GM18873 (cell line): ENCODE measurements around the gene SGK1.
"Not testable (repeated sequence)": the region's sequence is repeated elsewhere in the genome, so short reads cannot be mapped to it uniquely, and the experiment has no call there.

Experiments used
- ATAC-seq: cut with Tn5 transposase; IDR thresholded peaks from one replicate; pipeline ENCODE4 v1.9.1; 2021; ENCODE audit warnings: mild to moderate bottlenecking, moderate library complexity, moderate number of reproducible peaks; ENCODE audit not compliant: unreplicated experiment, low FRiP score

SGK1 gene

DNA sequence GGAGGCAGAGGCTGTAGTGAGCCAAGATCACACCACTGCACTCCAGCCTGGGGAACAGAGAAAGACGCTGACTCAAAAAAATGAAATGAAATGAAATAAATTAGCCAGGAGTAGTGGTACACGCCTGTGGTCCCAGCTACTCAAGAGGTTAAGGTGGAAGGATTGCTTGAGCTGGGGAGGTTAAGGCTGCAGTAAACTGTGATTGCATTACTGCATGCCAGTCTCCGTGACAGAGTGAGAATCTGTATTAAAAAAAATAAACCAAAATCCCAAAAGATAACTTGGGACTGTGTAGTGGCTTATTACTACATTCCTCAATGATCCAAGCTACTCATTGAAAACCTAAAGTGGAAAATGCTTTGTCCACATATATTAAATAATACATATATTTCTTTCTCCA is 87.0 kb downstream of the SGK1 start:
- no peak for ATAC-seq

DNA sequence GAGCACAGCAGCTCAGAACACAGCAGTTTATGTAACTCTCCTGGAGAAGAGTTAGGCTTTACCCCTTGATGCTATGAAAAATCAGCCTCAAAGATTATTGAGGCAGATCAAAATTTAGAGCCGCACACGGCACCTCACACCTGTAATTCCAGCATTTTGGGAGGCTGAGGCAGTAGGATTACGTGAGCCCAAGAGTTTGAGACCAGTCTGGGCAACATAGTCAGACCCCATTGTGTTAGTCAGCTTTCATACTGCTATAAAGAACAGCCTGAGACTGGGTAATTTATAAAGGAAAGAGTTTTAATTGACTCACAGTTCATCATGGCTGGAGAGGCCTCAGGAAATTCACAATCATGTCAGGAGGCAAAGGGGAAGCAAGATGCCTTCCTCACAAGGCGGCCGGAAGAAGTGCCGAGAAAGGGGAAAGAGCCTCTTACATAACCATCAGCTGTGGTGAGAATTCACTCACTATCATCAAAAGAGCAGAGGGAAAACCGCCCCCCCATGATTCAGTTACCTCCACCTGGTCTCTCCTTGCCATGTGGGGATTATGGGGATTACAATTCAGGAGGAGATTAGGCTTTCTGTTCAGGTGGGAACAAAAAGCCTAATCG is 87.7 kb downstream of the SGK1 start:
- no peak for ATAC-seq

DNA sequence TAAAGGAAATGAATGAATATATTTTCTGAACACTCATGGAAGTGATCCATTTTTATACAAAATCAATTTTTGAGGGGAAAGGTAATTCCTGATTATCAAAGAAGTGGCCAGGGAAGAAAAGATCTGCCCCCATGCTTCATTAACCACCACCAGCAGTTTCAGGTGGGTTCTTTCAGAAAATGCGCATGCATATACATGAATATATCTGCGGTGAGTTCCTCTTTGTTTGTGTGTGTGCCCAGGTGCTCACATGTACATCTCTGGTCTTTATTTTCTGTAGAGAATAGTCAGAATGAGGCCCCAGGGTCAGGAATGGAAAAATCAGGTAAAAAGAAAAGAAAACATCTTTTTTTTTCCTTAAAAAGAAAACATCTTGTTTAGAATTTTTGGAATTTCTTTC is 88.4 kb downstream of the SGK1 start:
- no peak for ATAC-seq

DNA sequence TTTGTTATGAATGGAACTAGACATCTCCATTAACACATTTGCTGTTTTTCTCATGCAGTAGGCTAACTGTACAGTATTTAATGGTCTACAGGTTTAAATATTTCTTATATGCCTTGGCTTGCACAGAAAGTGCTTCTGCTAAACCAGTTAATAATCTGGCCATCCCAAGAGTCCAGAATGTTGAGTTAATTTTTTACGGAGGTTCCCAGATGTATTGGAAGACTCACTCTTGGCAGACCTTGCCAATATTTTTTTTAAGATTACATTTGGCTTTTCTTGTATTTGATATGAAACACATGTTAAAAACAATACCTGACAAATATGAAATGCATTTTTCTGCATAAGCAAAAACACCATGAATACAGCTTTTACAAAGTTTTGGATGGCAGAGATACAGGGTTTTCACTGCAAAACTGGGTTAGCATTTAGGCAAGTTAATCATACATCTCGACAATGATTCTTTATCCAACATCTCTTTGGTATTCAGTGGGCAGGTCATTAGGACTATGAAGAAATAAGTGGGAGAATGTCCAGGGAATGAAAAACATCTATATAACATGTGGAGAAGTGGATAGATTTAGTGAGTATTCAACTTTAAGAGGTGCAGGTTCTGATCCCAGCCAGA is 94.0 kb downstream of the SGK1 start:
- no peak for ATAC-seq

DNA sequence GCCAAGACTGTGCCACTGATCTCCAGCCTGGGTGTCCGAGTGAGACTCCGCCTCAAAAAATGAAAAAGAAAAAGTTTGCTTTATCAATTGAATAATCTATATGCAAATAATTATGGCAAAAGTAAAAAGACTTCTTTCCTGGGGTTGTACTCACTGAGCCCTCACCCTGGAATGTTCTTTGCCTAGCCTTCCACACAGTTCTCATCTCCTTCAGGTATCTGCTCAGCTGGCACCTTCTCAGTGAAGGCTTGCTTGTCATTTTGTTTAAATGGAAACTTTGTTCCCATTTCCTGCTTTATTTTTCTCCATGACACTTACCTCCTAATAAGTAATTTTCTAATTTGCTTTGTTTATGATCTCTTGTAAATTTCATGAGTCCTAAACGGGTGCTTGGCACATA is 96.7 kb downstream of the SGK1 start:
- ATAC-seq, result no peak

DNA sequence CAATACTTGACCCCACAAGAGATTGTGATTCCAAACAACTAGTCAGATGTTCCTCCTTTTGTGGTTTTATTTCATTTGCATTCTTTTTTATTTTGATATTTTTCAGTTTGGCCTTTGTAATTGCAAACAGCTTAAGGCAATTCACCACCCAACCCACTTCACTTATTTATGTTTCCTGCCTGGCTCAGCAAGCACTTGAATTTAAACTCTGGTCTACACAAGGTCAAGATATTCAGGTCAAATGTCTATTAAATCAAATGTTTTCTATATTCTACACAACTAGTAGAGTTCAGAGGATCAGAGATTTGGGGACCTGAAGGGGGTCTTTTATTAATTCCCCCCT is 100.1 kb downstream of the SGK1 start:
- ATAC-seq, result no peak

DNA sequence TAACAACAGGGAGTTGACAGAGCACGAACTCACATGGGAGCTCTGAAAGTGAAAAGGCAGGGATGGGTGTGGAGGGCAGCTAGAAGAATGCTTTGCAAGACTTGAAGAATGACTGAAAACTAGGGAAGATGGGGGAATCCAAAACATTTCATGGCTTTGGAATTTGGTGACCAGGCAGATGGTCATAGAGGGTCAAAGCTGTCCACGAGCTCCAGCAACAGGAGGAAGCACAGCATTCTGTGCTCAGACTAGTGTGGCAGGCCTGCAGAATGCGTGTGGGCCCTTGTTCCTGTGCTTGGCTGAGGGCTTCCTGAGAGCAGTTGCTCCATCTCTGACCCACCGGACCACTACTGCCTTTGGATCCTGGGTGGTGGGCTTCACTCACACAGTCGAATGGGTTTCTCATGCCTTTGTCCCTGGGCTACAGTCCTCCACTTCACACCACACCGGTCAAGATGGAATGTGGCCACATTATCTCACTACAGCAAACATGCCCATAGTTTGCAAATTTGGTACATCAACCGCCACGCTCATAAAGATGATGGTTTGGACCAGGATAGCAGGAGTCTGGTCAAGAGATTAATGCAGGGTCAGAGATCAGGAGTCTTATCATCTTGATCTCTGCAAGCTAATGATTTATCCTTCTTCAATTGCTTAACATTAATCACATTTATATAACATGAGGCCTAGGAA is 100.7 kb downstream of the SGK1 start:
- ATAC-seq, result no peak

DNA sequence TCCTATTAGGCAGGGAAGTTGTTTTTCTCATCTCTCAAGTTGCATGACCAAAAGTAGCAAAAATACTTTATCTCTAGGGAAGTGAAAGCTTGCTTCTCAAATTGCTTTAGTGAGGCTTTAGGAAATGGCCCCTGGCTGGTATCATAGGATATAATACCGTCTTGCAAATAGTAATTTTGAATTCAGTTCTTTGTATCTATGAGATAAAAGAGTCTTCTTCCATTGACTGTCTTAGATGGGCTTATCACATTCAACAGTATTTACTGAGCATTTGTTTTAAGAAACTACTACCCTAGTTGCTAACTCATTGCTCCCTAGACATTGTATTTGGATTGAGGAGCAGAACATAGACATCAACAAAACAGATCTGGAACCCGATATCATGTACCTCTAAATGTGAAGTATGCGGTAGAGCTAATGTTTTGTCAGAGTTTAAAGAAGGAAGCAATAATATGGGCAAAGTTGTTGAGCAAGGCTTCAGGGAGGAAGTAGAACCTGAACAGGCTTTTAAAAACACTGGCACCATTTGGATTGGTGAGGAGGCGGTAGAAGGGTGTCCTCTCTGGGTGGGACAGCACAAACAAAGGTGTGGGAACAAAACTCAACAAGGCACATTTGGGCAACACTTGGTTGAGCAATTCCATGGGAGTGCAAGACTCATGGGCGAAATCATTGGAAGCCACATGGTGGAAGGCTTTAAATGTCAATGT is 101.5 kb downstream of the SGK1 start:
- no peak for ATAC-seq

DNA sequence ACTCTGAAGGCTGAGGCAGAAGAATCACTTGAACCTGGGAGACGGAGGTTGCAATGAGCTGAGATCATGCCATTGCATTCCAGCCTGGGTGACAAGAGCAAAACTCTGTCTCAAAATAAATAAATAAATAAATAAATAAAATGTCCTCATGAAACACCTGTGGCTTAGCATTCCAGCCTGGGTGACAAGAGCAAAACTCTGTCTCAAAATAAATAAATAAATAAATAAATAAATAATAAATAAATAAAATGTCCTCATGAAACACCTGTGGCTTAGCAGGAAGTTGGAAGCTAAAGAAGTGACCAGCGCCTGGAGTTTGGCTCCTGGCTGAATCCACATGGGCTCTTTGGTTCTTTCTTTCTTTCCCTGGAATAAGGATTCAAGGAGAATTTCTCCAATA is 104.5 kb downstream of the SGK1 start:
- not testable (repeated sequence) for ATAC-seq

DNA sequence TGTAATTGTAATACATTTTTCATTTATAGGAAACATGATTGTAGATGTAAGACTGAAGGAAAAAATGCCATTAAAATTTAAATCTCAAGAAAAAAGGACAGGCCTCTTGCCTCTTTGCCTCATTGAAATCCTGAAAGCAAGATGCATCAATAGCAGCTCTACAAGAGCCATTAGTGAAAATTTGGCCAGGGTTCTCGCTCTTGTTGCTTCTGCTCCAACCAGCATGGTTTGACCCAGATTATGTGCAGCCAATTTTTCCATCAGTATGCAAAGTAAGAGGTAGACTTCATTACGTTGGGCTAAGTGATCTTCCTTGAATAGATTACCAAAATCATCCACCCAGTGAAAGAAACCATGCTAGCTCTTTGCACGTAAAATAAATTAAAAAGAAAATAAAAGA is 106.6 kb downstream of the SGK1 start:
- no peak for ATAC-seq

DNA sequence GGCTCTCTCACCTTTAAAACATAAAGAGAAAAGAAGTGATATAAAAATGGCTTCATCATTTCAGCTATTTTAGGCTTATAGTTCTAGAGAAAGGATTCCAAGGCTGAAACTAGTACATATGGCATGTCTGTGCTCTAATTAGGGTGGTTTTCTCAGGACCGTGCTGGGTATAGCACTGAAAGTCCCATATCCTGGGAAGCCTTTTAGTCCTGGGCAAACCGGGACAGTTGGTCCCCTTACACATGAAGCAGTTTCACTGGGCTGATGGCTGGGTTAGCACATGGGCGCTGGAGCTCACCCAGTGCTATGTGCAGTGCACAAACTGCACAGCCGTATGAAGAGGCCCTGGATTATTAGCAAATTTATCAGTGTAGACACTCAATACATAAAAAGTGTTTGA is 110.5 kb downstream of the SGK1 start:
- no peak for ATAC-seq

DNA sequence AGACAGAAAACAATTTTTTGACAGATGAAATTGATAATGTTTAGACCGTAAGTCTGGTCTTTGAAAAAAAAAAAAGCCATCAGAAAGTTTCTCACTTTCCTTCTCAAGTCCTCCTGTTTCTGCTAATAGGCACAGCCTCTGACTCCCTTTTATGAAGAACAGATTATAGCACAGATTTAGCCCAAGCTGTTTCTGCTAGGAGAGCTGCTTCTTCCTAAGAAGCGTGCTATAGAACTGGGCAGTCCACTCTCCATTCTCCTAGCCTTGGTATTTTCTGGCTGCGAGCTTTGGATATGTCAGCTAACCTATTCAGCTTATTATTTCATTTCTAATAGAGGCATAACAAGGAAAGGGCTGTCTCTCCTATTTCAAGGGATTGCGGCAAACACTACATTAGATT is 112.5 kb downstream of the SGK1 start:
- no peak for ATAC-seq

DNA sequence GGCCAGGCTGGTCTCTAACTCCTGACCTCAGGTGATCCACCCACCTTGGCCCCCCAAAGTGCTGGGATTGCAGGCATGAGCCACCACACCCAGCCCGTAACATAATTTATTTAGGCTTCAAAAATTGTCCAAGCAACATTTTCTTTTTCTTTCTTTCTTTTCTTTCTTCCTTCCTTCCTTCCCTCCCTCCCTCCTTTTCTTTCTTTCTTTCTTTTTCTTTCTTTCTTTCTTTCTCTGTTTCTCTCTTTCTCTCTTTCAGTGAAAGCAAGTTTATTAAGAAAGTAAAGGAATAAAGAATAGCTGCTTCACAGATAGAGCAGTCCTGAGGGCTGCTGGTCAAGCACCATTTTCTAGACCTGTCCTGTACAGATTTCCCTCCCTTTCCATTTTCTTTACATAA is 113.2 kb downstream of the SGK1 start:
- ATAC-seq, result not testable (repeated sequence)

DNA sequence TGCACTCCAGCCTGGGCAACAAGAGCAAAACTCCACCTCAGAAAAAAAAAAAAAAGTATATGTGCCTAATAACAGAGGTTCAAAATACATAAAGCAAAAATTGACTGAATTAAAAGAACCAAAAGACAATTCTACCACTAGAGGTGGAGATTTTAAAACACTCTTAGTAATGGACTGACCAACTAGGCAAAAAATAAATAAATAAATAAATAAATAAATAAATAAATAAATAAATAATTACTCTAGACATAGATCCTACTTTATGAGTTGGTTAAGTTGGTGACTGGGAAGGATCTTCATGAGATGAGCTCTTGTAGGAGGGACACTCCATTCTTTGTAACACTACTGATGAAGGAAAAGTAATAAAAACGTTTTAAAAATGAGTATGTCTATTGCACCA is 113.9 kb downstream of the SGK1 start:
- no peak for ATAC-seq

DNA sequence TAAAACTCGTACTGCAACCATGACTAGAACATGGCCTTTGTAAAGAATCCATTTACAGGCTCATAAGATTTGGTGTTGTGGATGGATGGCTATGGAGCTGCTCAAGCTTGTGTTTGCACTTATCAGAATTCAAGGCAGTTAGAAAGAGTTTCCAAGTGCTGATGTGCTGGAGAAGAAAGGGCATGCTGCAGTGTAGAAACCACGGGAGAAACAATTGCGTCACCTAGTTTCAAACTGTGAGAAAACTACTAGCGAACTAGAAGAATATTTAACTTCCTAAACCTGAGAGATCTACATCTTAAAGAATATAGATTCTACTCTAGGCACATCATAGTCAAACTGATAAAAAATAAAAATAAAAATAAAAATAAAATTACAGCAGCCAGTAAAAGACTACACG is 116.2 kb downstream of the SGK1 start:
- no peak for ATAC-seq

DNA sequence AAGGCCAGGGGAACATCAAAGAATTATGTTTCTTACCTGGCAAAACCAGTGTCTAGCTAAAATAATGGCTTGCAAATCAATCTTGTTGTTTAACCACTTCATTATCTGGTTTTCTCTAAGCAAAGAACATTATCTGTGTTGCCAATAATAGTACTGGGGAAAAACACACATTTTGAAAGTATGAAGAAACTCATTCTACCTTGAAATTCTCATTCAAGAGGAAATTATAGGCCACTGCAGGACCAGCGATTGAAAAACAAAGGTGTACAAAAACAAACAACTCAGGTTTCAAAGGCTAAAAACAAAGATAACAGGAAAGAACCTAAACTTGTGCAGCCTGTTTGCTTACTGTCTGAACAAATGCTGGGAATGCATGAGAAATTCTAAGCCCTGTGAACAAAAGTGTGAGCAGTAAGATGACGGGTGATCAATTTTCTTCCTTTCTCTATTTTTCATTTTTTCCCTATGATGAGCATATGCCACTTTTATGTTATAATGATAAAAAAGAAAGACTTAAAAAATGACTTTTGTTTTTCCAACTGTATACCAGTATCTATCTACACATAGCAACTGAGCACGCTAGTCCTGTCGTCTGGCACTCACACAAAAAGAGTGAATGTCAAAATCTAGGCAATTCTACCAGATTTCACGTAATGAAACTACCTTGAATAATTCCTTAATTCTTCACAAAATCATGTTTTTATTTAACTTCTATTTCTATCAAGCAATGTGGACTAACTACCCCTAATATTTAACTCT is 117.9 kb downstream of the SGK1 start:
- ATAC-seq, result no peak

DNA sequence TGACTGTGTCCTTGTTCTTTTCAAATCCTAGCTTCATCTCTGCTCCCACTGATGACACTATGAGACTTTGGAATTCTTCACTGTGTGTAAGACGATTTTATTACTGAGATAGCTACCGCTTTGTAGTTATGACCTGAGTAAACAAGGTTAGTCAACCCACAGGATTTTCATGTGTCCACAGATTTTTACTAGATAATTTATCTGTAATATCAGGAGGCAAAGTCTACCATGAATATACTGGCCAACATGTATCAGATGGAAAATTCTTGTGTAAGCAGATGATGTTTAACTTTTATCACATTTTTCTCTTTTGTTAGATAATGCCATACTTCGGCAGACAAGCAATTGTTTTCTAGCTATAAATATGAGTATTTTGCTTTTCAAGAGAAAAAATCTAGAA is 119.8 kb downstream of the SGK1 start:
- no peak for ATAC-seq

DNA sequence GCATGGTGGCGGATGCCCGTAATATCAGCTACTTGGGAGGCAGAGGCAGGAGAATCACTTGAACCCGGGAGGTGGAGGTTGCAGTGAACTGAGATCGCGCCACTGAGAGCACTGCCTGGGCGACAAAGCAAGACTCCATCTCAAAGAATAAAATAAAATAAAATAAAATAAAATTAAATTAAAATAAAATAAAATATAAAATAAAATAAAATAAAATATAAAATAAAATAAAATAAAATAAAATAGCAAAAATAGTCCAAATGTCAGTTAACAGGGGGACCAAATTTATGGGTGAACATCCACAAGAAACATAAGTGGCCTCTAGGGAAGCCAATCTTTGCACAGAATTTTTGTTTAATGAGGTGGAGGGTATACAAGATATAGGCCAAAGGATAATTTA is 120.2 kb downstream of the SGK1 start:
- ATAC-seq, result not testable (repeated sequence)

DNA sequence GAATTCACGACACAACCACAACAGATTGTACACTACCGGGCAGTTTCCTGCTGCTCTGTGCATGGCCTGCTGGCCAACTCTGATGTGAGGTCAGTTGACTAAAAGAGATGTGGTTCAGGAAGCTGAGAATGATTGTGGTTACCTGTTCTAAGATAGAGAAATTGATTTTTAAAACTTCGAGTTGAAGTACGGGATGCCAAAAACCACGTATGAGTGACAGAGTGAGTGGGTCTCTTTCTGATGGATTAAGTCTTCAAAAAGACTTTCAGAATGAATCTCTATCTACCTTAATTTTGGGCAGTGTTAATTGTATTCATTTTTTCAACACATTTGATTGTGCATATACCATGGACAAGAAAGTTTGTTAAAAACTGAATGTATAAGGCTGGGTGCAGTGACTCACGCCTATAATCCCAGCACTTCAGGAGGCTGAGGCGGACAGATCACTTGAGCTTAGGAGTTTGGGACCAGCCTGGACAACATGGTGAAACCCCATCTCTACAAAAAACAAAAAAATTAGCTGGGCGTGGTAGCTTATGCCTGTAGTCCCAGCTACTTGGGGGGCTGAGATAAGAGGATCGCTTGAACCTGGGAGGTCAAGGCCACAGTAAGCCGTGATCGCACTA is 121.2 kb downstream of the SGK1 start:
- no peak for ATAC-seq

DNA sequence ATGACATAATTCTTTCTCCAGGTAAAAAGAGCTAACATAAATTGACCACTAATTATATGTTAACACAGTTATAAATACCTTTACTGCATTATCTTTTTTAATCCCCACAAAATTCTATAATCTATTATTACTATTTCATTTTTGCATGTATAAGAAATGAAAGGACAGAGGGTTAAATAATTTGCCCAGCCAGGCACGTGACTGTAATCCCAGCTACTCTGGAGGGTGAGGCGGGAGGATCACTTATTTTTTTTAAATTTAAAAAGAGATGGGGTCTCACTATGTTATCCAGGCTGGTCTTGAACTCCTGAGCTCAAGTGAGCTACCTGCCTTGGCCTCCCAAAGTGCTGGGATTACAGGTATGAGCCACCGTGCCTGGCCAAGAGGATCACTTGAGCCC is 121.9 kb downstream of the SGK1 start:
- ATAC-seq, result no peak
